Type B pancreatic cell (in vitro differentiated cells): Measurements from ENCODE around the gene NFASC. TPM values are rescaled to one million over a fixed set of nuclear protein-coding genes. Genes with fewer than 3 reads are reported as not detected.

Experiments
- DNase-seq: peaks from one replicate; pipeline ENCODE4 v3.0.0; 2021; ENCODE audit warnings: mixed read lengths; ENCODE audit not compliant: unreplicated experiment; ENCODE audit errors: extremely low spot score
- H3K27ac Mint-ChIP-seq: 2 replicates; pipeline ENCODE4 v1.8.0; 2021; ENCODE audit warnings: mild to moderate bottlenecking, mixed read lengths
- H3K27me3 Mint-ChIP-seq: 2 replicates; pipeline ENCODE4 v1.8.0; 2021; ENCODE audit warnings: mixed read lengths
- H3K36me3 Mint-ChIP-seq: 2 replicates; pipeline ENCODE4 v1.8.0; 2021; ENCODE audit warnings: mixed read lengths
- H3K4me1 Mint-ChIP-seq: one replicate; pipeline ENCODE4 v1.8.0; 2021; ENCODE audit warnings: mixed read lengths; ENCODE audit not compliant: unreplicated experiment
- H3K4me3 Mint-ChIP-seq: 2 replicates; pipeline ENCODE4 v1.8.0; 2021; ENCODE audit warnings: mild to moderate bottlenecking, mixed read lengths
- H3K9me3 Mint-ChIP-seq: 2 replicates; pipeline ENCODE4 v1.8.0; 2021; ENCODE audit warnings: mixed read lengths
- total RNA-seq: library from RNA; stranded (reverse); gene quantifications from 2 replicates; pipeline ENCODE4 v1.2.1, GENCODE V29; 2021; ENCODE audit warnings: low replicate concordance
- TF ChIP-seq, protein P1 (sequence below): fragments of 200-600 bp; sonication (generic); conservative IDR thresholded peaks from 2 replicates; pipeline ENCODE4 v1.5.0; 2021; ENCODE audit warnings: antibody characterized with exemption, mild to moderate bottlenecking

Gene NFASC
- total RNA-seq, 1 donor from 2014 or later = 16.4 TPM

DNA sequence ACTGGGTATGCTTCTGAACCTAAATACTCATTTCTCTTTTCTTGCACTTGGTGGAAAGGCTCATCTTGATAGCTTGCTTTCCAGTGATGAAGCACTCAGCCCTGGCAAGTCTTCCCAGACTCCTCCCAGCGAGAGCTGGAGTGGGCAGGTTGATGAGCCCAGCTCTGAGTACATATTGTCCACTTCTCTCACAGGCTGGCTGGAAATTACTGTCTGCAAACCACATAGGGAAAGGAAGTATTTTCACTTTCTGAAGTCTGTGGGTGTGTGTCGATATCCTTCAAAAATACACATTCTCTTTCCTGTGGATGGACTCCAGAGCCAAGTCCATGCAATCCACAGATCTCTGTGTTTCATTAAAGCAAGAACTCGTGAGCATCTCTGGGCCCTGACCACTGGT is 133.7 kb downstream of the NFASC start:
- Mint-ChIP-seq H3K4me1 (peaks cover 13% of the 10 kb centered on the region), H3K36me3 (no peaks in the 10 kb centered on the region), H3K27me3 (peaks cover 43% of the 10 kb centered on the region), H3K9me3 (no peaks in the 10 kb centered on the region), H3K27ac (no peak overlapping the region), H3K4me3 (no peak overlapping the region)
- DNase-seq = no peak
- TF ChIP-seq, protein P1, sequence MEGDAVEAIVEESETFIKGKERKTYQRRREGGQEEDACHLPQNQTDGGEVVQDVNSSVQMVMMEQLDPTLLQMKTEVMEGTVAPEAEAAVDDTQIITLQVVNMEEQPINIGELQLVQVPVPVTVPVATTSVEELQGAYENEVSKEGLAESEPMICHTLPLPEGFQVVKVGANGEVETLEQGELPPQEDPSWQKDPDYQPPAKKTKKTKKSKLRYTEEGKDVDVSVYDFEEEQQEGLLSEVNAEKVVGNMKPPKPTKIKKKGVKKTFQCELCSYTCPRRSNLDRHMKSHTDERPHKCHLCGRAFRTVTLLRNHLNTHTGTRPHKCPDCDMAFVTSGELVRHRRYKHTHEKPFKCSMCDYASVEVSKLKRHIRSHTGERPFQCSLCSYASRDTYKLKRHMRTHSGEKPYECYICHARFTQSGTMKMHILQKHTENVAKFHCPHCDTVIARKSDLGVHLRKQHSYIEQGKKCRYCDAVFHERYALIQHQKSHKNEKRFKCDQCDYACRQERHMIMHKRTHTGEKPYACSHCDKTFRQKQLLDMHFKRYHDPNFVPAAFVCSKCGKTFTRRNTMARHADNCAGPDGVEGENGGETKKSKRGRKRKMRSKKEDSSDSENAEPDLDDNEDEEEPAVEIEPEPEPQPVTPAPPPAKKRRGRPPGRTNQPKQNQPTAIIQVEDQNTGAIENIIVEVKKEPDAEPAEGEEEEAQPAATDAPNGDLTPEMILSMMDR = no peak

DNA sequence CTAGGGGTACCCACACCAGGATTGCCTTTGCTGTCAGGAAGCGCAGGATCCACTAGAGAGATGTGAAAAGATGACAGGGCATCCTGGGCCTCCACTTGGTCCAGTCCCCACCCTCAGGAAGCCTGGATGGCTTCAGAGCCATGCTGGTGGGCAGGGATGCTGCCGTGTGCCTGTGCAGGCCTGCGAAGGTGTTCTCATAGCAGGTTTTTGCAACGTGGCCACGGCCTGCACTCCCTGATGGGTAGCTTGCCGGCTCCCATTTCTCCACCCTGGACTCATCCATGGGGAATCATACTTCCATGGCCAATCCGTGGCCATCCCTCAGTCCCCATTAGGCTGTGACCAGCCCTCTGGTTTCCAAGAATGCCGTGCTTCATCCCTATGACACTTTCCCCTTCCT is 138.2 kb downstream of the NFASC start:
- Mint-ChIP-seq H3K4me3 (no peak overlapping the region), H3K27ac (no peak overlapping the region), H3K4me1 (peaks cover 18% of the 10 kb centered on the region), H3K9me3 (no peaks in the 10 kb centered on the region), H3K36me3 (no peaks in the 10 kb centered on the region), H3K27me3 (peaks cover 21% of the 10 kb centered on the region)
- no peak for DNase-seq
- TF ChIP-seq, protein P1 = no peak

DNA sequence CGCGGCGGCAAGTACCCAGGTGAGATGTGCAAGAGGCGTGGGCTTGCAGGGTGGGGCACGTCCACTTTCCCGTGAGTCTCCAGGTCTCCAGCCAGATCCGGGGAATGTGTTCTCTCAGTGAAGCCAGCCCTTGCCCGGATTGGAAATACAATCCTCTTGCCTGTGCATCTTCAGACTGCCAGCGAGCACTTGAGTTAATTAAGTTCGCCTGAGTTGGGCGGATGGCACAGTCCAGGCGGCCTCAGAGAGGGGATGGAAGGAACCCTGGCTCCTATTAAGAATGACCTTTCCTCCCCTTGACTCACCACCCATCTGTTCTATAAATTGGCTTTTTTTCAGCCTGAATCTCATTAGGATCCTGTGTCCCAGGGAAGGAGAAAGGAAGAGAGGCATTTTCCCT is 139.0 kb downstream of the NFASC start:
- Mint-ChIP-seq H3K9me3 (no peaks in the 10 kb centered on the region), H3K27me3 (peaks cover 20% of the 10 kb centered on the region), H3K4me1 (peaks cover 26% of the 10 kb centered on the region), H3K36me3 (no peaks in the 10 kb centered on the region), H3K27ac (no peak overlapping the region), H3K4me3 (no peak overlapping the region)
- TF ChIP-seq, protein P1 = no peak
- DNase-seq = no peak

DNA sequence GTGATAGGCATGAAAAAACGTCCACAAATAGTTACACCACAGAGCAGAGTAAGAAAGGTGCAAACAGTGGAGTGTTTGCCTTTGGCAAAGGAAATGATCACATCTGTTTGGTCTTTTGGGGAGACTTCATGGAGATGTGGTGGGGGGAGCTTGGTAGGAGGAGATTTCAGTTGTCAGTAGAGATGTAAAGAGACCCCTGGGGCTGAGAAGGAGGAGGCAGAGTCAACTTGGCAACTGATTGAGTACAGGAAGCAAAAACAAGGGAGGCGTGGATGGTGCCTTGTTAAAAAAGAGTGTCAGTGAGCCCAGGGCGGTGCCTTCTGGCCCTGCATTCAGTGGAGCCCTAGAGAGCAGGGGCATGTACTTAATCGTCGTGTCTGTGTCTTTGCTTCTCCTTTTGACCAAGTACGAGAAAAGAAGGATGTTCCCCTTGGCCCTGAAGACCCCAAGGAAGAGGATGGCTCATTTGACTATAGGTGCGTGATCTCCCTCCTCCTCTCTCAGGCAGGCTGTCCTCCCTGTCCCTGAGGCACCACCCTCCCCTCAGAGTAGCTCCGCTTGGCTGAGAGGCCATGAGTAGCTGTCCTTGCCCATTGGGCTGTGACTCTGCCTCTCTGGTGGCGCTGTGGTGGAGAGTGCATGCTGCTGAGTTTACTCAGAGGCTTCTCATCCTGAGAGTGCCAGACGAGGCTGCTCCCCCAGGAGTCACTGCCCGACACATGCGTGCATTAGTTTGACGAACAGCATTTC is 141.9 kb downstream of the NFASC start:
- no peaks in the 10 kb centered on the region for H3K36me3 Mint-ChIP-seq
- peaks cover 14% of the 10 kb centered on the region for H3K27me3 Mint-ChIP-seq
- no peak for DNase-seq
- no peaks in the 10 kb centered on the region for H3K9me3 Mint-ChIP-seq
- peaks cover 29% of the 10 kb centered on the region for H3K4me1 Mint-ChIP-seq
- H3K4me3 Mint-ChIP-seq = peak overlapping the region; percentile 1
- peak overlapping the region; percentile 0 for H3K27ac Mint-ChIP-seq
- TF ChIP-seq, protein P1 = no peak

DNA sequence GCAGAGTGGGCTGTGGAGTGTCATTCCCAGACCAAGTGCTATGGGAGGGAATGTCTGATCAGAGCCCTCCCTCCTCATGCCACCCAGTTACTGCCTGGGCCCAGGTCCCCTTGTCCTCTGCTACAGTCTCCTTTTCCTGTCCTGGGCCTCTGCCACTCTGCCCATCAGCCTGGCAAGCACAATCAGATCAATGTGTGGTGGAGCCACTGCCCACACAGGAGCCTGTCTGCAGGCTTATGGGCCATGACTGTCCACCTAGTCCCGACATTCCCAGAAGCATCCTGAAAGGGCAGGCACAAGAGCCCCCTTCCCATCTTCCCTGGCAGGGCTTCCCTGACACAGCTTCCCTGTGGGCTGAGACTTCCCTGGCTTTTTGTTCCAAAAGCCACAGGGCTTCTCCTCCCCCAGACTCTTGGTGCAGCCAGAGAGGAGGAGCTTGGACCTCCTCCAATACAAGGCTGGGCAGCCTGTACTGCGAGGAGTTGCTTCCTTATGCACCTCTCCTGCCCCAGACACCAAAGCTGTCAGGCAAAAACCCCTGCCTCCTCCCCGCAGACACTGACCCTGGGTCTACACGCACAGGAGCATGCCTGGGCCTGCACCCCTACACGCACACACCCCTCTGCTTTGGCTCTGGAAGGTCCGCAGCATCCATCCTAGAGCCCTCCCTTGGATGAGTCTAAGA is 143.2 kb downstream of the NFASC start:
- Mint-ChIP-seq H3K4me1 (peaks cover 29% of the 10 kb centered on the region), H3K9me3 (no peaks in the 10 kb centered on the region), H3K27ac (peak overlapping the region; percentile 59), H3K4me3 (peak overlapping the region; percentile 72), H3K36me3 (no peaks in the 10 kb centered on the region), H3K27me3 (peaks cover 15% of the 10 kb centered on the region)
- DNase-seq = no peak
- TF ChIP-seq, protein P1 = no peak
